Muscle layer of colon (tissue), 2 donors: ENCODE results near the gene BPIFB1.

ENCODE experiments used
- H3K27ac ChIP-seq: one replicate; pipeline ENCODE4 v1.7.0; 2013; ENCODE audit warnings: low read depth, mild to moderate bottlenecking, low read length, moderate library complexity
- H3K27me3 ChIP-seq, 2 donors: one replicate each; pipeline ENCODE4 v1.7.0; 2013; ENCODE audit warnings: low read length in 2 of 2, mild to moderate bottlenecking in 2 of 2; ENCODE audit not compliant: insufficient read depth in 2 of 2, control insufficient read depth in 1 of 2
- H3K36me3 ChIP-seq: one replicate; pipeline ENCODE4 v1.7.0; 2013; ENCODE audit warnings: mild to moderate bottlenecking, low read length; ENCODE audit not compliant: insufficient read depth
- H3K4me1 ChIP-seq: one replicate; pipeline ENCODE4 v1.7.0; 2013; ENCODE audit warnings: mild to moderate bottlenecking, low read length; ENCODE audit not compliant: insufficient read depth
- H3K4me3 ChIP-seq, 2 donors: one replicate each; pipeline ENCODE4 v1.7.0; 2013; ENCODE audit warnings: low read length in 2 of 2, low read depth in 1 of 2, mild to moderate bottlenecking in 1 of 2, moderate library complexity in 1 of 2
- H3K9ac ChIP-seq: one replicate; pipeline ENCODE4 v1.7.0; 2013; ENCODE audit warnings: low read length
- H3K9me3 ChIP-seq: one replicate; pipeline ENCODE4 v1.7.0; 2013; ENCODE audit warnings: mild to moderate bottlenecking, low read length
- donor health status: abdominal sarcoma.
- donor health status: Adenocarcinoma of cecum.

The BPIFB1 gene

GRCh38 chr20:33275215-33275614 lies 7.8 kb upstream of the BPIFB1 start:
- no peak overlapping the region for H3K27ac ChIP-seq
- no peak overlapping the region for H3K4me3 ChIP-seq
- no peaks in the 10 kb centered on the region for H3K4me1 ChIP-seq
- no peaks in the 10 kb centered on the region for H3K36me3 ChIP-seq
- no peak overlapping the region for H3K9ac ChIP-seq
- no peaks in the 10 kb centered on the region for H3K9me3 ChIP-seq
- H3K27me3 ChIP-seq, result no peaks in the 10 kb centered on the region

- no peaks in the 10 kb centered on the region for H3K27me3 ChIP-seq
- no peaks in the 10 kb centered on the region for H3K36me3 ChIP-seq
- no peaks in the 10 kb centered on the region for H3K4me1 ChIP-seq
- no peaks in the 10 kb centered on the region for H3K9me3 ChIP-seq
- no peak overlapping the region for H3K27ac ChIP-seq
- no peak overlapping the region for H3K4me3 ChIP-seq
- H3K9ac ChIP-seq, result no peak overlapping the region
Observed at GRCh38 chr20:33275871-33276270, 7.1 kb upstream of the BPIFB1 start.

- Histone ChIP-seq H3K36me3 (no peaks in the 10 kb centered on the region), H3K4me3 (no peak overlapping the region), H3K9me3 (no peaks in the 10 kb centered on the region), H3K4me1 (no peaks in the 10 kb centered on the region), H3K27me3 (no peaks in the 10 kb centered on the region), H3K9ac (no peak overlapping the region), H3K27ac (no peak overlapping the region)
Observed at GRCh38 chr20:33276303-33277113, 6.5 kb upstream of the BPIFB1 start.

- no peaks in the 10 kb centered on the region for H3K36me3 ChIP-seq
- no peak overlapping the region for H3K9ac ChIP-seq
- no peak overlapping the region for H3K27ac ChIP-seq
- H3K4me1 ChIP-seq, result no peaks in the 10 kb centered on the region
- no peak overlapping the region for H3K4me3 ChIP-seq
- no peaks in the 10 kb centered on the region for H3K27me3 ChIP-seq
- H3K9me3 ChIP-seq, result no peaks in the 10 kb centered on the region
Observed at GRCh38 chr20:33277471-33278441, 5.3 kb upstream of the BPIFB1 start.

GRCh38 chr20:33278700-33279099 lies 4.3 kb upstream of the BPIFB1 start:
- Histone ChIP-seq H3K9ac (no peak overlapping the region), H3K4me1 (no peaks in the 10 kb centered on the region), H3K27ac (no peak overlapping the region), H3K36me3 (no peaks in the 10 kb centered on the region), H3K27me3 (no peaks in the 10 kb centered on the region), H3K9me3 (no peaks in the 10 kb centered on the region), H3K4me3 (no peak overlapping the region)

- no peak overlapping the region for H3K4me3 ChIP-seq
- H3K36me3 ChIP-seq, result no peaks in the 10 kb centered on the region
- H3K9me3 ChIP-seq, result no peaks in the 10 kb centered on the region
- no peak overlapping the region for H3K9ac ChIP-seq
- H3K27me3 ChIP-seq, result no peaks in the 10 kb centered on the region
- no peaks in the 10 kb centered on the region for H3K4me1 ChIP-seq
- H3K27ac ChIP-seq, result no peak overlapping the region
Observed at GRCh38 chr20:33279261-33279910, 3.6 kb upstream of the BPIFB1 start.

- Histone ChIP-seq H3K9me3 (no peaks in the 10 kb centered on the region), H3K9ac (no peak overlapping the region), H3K27ac (no peak overlapping the region), H3K4me1 (no peaks in the 10 kb centered on the region), H3K36me3 (no peaks in the 10 kb centered on the region), H3K27me3 (no peaks in the 10 kb centered on the region), H3K4me3 (no peak overlapping the region)
Observed at GRCh38 chr20:33280000-33280680, 2.9 kb upstream of the BPIFB1 start.

- Histone ChIP-seq H3K4me1 (no peaks in the 10 kb centered on the region), H3K36me3 (no peaks in the 10 kb centered on the region), H3K9me3 (no peaks in the 10 kb centered on the region), H3K27me3 (no peaks in the 10 kb centered on the region), H3K9ac (no peak overlapping the region), H3K4me3 (no peak overlapping the region), H3K27ac (no peak overlapping the region)
Observed at GRCh38 chr20:33280775-33281174, 2.2 kb upstream of the BPIFB1 start.

GRCh38 chr20:33281550-33282146 lies 1.4 kb upstream of the BPIFB1 start:
- Histone ChIP-seq H3K4me1 (no peaks in the 10 kb centered on the region), H3K9ac (no peak overlapping the region), H3K27me3 (no peaks in the 10 kb centered on the region), H3K9me3 (no peaks in the 10 kb centered on the region), H3K4me3 (no peak overlapping the region), H3K27ac (no peak overlapping the region), H3K36me3 (no peaks in the 10 kb centered on the region)

GRCh38 chr20:33282196-33282934 lies 649 bp upstream of the BPIFB1 start:
- Histone ChIP-seq H3K9ac (no peak overlapping the region), H3K9me3 (no peaks in the 10 kb centered on the region), H3K27me3 (no peaks in the 10 kb centered on the region), H3K4me1 (no peaks in the 10 kb centered on the region), H3K36me3 (no peaks in the 10 kb centered on the region), H3K27ac (no peak overlapping the region), H3K4me3 (no peak overlapping the region)
